Esophagus squamous epithelium (tissue), 4 donors: Measurements from ENCODE around the gene CHTOP.

Experiments used
- POLR2A ChIP-seq, 4 donors: fragments of 450-650 bp; IDR thresholded peaks; one replicate each; pipeline ENCODE4 v1.6.1; 2017; ENCODE audit warnings: antibody characterized with exemption in 4 of 4, mild to moderate bottlenecking in 4 of 4, moderate library complexity in 3 of 4
- TF ChIP-seq, protein P1 (sequence below), 6 experiments: fragments of 450-650 bp in 4 of 6; fragments of 200-600 bp in 2 of 6; sonication (generic) in 2 of 6; IDR thresholded peaks; one replicate each; pipeline ENCODE4 v1.5.1; 2016 to 2019; ENCODE audit warnings: antibody characterized with exemption in 6 of 6, mild to moderate bottlenecking in 4 of 6, moderate library complexity in 4 of 6

GRCh38 chr1:153631047-153632022, 2.5 kb upstream of the CHTOP start:
- TF ChIP-seq, protein P1, sequence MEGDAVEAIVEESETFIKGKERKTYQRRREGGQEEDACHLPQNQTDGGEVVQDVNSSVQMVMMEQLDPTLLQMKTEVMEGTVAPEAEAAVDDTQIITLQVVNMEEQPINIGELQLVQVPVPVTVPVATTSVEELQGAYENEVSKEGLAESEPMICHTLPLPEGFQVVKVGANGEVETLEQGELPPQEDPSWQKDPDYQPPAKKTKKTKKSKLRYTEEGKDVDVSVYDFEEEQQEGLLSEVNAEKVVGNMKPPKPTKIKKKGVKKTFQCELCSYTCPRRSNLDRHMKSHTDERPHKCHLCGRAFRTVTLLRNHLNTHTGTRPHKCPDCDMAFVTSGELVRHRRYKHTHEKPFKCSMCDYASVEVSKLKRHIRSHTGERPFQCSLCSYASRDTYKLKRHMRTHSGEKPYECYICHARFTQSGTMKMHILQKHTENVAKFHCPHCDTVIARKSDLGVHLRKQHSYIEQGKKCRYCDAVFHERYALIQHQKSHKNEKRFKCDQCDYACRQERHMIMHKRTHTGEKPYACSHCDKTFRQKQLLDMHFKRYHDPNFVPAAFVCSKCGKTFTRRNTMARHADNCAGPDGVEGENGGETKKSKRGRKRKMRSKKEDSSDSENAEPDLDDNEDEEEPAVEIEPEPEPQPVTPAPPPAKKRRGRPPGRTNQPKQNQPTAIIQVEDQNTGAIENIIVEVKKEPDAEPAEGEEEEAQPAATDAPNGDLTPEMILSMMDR (IDR thresholded peaks at IDR 0.05) = no peak
- TF ChIP-seq POLR2A (IDR thresholded peaks at IDR 0.05) = no peak
